ENCODE data around the gene CHEK2.

DNA sequence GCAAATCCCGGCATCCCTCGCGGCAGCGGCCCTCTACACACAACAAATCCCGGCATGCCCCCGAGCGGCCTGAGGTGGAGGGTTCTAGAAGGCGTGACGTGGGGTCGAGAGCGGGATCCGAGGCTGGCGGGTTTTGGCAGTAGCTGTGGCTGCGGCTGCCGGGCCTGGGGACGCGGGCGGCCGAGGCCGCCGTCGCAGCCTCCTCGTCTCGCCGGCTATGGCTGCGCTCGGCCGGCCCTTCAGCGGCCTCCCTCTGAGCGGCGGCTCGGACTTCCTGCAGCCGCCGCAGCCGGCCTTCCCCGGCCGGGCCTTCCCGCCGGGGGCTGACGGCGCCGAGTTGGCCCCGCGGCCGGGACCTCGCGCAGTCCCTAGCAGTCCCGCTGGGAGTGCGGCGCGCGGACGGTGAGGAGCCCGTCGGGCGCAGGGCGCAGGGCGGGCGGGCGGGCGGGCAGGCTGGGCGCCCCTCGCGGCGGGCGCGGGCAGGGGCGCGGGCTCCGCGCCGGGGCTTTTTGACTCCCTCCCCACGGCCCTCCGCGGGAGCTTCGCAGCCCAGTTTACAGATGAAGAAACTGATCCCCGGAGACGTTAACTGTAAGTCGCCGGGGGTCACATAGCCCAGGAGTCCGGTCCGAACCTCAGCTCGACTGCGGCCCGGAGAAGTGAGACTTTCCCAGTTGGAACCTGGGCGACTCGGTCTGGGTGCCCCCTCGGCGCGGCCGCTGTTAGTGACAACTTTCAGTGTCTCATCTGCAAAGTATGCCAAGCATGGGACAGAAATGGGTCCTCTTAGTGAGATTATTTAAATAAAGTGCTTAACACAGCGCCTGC is 31.2 kb upstream of the CHEK2 start, which contains the start of gene CCDC117:
- peak; percentile 89 to 98 for TF ChIP-seq POLR2AphosphoS5 (IDR thresholded peaks at IDR 0.05)
- TF ChIP-seq, protein P1, sequence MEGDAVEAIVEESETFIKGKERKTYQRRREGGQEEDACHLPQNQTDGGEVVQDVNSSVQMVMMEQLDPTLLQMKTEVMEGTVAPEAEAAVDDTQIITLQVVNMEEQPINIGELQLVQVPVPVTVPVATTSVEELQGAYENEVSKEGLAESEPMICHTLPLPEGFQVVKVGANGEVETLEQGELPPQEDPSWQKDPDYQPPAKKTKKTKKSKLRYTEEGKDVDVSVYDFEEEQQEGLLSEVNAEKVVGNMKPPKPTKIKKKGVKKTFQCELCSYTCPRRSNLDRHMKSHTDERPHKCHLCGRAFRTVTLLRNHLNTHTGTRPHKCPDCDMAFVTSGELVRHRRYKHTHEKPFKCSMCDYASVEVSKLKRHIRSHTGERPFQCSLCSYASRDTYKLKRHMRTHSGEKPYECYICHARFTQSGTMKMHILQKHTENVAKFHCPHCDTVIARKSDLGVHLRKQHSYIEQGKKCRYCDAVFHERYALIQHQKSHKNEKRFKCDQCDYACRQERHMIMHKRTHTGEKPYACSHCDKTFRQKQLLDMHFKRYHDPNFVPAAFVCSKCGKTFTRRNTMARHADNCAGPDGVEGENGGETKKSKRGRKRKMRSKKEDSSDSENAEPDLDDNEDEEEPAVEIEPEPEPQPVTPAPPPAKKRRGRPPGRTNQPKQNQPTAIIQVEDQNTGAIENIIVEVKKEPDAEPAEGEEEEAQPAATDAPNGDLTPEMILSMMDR (IDR thresholded peaks at IDR 0.05): peak; percentile 39 to 86 (median 66)
